ENCODE data around the gene NR0B2.

The NR0B2 gene

GRCh38 chr1:26936823-26937222 lies 23.0 kb upstream of the NR0B2 start:
- DNase-seq (ENCODE audit: low read depth), result no peak

- no peak for DNase-seq (ENCODE audit: low read depth)
These were observed 18.8 kb upstream of the NR0B2 start for GRCh38 chr1:26932531-26932930.

DNA sequence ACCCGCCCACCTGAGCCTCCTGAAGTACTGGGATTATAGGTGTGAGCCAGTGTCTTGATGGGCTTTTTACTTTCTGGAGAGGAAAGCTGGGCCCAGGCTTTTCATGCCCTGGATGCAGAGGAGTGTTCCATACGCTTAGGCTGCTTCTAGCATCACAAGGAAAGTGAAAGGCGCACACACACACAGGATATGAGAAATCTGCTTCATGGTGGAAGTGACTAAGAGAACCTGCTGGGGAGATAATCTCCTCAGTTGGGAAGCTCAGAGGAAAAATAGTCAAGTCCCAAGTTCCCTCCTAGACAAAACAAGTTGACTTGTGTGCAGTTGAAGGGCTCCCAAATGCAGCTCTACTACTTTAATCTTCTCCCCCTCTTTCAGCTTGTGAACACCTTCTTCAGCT lies 9.9 kb upstream of the NR0B2 start:
- DNase-seq (ENCODE audit: low read depth), result no peak

GRCh38 chr1:26922901-26923300 lies 9.1 kb upstream of the NR0B2 start:
- no peak for DNase-seq (ENCODE audit: low read depth)

DNA sequence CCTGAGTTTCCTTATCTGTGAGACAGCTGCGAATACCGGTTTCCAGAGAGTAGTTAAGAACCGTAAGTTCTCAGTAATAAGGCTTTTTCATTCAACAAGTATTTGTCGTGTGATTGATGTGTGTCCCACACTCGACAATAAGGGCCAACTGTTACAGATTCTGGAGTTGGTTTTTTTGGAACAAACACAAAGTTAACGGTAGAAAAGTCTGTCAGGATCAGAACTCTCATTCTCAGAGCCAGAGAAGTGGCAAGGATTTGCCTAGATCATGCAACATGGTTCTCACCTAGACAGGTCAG lies 8.6 kb upstream of the NR0B2 start:
- DNase-seq (ENCODE audit: low read depth), result no peak

GRCh38 chr1:26921540-26922430 lies 8.0 kb upstream of the NR0B2 start, which contains the start of gene NUDC:
NUDC (plus strand) TSS chr1:26921743; CDS start chr1:26921849, 106 bp downstream.
- peak; percentile 94 for DNase-seq (ENCODE audit: low read depth)

- DNase-seq (ENCODE audit: low read depth), result no peak
These were observed 7.4 kb upstream of the NR0B2 start for GRCh38 chr1:26921126-26921539.

GRCh38 chr1:26915204-26915842 lies 1.5 kb upstream of the NR0B2 start:
- DNase-seq (ENCODE audit: low read depth), result no peak

- no peak for DNase-seq (ENCODE audit: low read depth)
These were observed 404 bp downstream of the NR0B2 start for GRCh38 chr1:26913389-26913753.

GRCh38 chr1:26912147-26912490 lies 1.7 kb downstream of the NR0B2 start:
- no peak for DNase-seq (ENCODE audit: low read depth)

DNA sequence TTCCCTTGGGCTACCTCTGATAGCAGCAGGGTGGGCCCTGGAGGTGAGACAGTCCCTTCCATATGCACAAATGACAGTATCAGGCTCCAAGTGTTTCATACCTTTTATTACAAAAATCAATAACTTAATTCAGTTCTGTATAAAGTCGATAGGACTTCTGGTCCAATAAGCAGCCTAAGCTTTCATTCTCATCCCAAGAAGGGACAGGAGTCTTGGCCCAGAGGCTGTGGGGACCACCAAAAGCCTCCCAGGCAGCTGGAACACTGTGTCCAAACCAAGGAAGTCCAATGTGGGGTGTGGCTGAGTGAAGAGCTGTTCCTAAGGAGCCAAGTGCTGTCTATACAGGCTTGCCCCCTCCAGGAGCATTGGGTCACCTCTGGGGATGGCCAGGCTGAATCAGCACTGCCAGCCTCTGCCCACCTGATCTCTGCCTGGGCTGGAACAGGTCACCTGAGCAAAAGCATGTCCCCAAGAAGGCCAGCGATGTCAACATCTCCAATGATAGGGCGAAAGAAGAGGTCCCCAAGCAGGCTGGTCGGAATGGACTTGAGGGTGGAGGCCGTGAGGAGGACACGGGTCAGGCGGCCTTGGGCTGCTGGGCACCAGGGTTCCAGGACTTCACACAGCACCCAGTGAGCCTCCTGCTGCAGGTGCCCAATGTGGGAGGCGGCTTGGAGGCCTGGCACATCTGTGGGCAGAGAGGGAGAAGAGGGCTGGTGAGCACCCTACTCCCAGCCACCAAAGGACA lies 2.2 kb downstream of the NR0B2 start:
- DNase-seq (ENCODE audit: low read depth), result no peak

DNA sequence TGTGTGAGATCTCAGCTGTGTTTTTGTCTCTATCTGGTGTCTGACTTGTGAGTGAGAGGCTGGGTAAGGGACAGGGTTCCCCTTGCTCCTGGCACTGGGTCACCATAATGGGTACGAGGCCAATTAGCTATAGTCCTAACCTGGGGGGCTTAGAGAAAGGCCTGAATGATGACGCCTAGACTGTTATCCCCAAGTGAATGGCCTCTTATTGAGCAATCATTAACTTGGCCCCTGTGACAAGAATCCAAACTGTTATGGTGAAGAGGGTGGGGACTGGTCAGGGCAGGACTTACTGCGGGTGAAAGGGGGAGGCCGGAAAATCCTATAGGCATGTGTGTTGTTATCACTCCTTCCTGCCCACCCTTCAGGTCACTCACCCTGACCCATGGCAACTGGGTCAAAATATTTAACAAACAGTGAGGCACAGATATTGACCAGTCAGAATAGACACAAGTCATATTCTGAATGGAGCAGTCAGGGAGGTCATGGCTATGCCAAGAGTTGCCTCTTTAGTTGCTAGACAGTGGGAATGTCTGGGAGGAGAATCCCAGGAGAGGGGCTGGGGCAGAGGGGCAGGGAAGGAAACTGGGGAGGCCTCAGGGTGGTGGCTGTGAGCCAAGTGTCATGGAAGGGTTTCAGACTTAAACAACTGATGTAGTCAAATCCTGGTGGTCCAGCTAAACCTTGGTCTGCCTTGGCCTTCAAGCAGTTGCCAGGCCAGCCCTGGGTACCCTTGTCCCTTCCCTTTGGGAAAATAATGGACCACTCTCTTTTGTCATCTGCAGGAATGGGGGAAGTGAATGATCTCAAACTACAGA lies 3.2 kb downstream of the NR0B2 start:
- DNase-seq (ENCODE audit: low read depth), result no peak

DNA sequence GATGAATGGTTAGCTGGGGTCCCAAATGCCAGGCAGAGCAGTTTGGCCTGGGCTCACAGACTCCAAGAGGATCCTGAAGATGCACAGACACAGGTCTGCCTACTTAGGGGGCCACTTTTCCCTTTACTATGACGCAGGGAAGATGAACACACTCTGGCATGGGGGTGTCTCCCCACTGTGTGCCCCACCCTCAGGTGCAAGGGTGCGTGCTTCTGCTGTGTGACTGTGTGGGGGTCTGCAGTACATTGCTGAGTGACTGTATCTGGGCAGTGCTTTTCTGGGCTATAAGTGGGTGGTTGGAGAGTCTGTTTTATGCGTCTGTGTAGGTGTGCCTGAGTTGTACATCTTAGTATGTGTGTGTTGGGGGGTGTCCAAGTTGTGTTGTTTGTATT lies 3.8 kb downstream of the NR0B2 start:
- no peak for DNase-seq (ENCODE audit: low read depth)

GRCh38 chr1:26907071-26907917 lies 6.5 kb downstream of the NR0B2 start:
- no peak for DNase-seq (ENCODE audit: low read depth)

DNA sequence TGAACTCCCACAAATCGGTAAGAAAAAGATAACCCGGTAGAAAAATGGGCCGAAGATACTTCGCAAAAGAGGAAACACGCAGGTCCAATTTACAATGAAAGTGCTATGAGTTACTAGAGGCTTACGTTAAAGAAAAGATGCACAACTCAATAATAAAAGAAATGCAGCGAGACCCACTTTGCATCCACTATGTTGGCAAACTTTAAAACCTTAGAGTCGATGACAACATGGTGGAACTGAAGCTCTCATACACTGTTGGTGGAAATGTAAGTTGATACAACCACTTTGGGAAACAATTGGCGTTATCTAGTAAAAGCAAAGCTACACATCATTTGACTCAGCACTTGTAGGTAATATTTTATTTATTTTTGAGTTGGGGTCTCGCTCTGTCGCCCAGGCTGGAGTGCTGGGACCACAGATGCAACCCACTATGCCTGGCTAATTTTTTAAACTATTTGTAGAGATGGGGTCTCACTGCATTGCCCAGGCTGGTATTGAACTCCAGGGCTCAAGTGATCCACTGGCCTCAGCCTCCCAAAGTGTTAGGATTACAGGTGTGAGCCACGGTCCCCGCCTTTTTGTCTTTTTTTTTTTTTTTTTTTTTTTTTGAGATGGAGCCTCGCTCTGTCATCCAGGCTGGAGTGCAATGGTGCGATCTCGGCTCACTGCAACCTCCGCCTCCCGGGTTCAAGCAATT lies 12.8 kb downstream of the NR0B2 start:
- no peak for DNase-seq (ENCODE audit: low read depth)

DNA sequence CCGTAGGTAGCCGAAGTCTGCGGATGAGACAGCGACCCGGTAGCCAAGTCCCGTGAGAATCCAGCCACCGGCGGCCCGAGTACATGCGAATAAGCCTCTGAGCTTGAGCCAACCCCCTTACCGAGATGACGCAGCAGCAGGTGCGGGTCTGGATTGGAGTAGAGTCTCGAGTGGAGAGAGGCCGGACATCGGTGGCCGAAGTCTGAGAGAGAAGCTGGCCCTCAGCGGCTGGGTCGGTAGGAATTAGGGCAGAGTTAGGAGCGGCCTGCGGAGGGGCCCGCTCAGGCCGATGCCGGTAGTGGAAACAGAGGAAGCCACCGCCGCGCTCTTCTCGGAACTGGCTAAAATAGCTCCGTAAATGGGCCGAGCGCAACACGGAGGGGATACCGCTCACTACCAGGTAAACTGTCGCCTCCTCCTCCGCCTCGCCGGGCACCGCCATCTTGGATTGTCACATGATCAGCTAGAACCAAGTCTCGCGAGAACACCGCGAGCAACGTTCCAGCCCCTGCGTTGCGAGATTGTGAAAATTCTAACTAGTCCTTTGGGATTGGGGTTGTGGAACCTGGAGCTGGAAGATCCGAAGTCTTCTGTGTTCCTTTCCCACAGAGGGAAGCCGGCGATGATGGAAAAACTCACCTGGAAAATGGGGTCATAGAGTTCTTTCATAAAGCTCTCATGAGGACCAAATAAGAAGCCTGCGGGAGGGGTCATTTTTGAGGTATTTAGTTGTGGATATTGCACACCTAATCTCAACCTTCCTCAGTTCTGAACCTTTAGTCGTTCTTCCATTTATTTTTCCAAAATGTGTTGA lies 13.6 kb downstream of the NR0B2 start, which contains the start of gene GPATCH3:
TSS of gene GPATCH3 (minus strand) at position 467 of the 814 bp plus-strand sequence. CDS start at position 442, 25 bp downstream.
- DNase-seq (ENCODE audit: low read depth), result peak; percentile 82

DNA sequence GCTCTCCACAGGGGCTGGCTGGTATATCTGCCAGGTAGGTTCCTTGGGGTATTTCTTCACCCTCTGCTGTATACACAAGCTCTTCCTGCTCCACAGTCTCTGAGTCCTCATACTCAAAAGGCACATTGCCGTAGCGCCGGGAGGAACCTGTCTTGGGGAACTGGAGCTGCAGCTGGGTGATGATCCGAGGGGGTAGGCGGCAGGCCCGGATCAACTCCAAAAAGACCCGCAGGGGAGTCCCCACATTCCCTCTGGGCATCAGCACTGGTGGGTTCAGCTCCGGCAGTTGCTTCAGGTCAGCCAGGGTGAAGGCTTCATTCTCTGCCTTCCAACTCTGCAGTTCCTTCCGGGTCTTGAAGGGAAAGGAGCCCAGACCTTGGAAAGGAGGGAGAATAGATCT lies 16.4 kb downstream of the NR0B2 start:
- no peak for DNase-seq (ENCODE audit: low read depth)

DNA sequence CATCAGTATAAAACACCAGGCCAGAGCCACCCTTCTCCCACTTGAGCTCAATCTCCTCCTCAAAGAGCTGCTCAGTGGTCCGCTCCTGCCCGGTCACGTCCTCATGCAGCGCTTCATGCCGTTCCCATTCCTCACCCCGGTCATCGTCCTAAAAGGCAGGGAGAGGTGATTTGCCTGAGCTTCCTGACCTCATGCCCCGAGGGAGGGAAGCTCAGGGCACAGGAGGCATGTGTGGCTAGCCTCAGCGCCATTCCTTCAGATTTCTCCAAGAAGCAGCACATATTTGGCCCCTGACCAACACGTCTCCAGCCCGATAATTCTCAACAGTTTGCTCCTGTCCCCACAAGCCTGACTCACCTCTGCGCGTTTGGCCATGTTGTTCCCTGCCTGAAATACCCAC lies 19.5 kb downstream of the NR0B2 start:
- no peak for DNase-seq (ENCODE audit: low read depth)

DNA sequence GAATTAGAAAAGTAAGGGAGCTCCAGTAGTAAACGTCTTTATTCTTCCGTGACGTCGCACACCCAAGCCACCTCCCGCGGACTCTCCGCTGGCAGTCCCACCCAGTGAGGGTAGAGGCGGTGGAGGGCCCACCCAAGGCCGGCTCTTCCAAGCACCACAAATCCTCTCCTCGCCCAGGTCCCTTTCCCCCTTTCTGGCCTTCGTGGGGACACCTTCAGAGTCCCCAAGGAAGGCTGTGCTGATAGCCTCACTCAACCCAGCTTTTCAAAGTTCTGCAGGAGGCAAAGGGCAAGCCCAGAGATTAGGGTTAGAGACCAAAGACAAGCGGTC lies 23.3 kb downstream of the NR0B2 start:
- DNase-seq (ENCODE audit: low read depth), result no peak
